ENCODE data around the gene RNF38. TPM values are rescaled to one million over a fixed set of nuclear protein-coding genes. Genes with fewer than 3 reads are reported as not detected.

Gene RNF38
- total RNA-seq, 1 experiment from 2014 or later, result 18.1 TPM

DNA sequence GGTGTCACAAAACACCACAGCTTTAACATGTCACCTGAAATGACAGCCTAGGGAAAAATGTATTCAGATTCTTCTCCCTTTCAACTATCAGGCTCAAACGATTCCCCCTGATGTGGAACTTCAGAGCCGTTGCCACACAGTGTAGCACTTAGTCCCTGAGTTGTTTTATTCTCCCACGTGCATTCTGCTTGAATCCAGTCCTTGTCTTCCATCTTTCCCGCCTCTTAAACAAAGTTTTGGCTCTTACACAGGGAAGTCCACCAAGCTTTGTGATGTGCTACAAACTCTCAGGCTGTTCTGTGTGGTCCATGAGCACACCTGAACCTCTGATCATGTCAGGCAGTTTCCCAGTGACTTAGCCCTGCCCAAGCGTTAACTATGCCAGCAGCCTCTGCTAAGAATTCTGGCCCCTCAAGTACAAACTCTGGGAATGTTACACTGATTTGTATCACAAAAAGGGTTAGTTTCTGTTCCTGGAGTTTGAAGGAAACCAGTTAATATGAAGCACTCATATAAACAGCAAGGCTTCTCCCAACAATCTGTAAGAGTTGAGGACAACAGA lies 45.8 kb upstream of the RNF38 start:
- Histone ChIP-seq H3K9me3 (ENCODE audit: control insufficient read depth in 1 of 2, insufficient read depth in 1 of 2, low read depth in 1 of 2, low read length in 2 of 2) (no peaks in the 10 kb centered on the region), H3K4me3 (replicated peaks in 1 of 2; ENCODE audit: low read depth in 1 of 2, low read length in 2 of 2) (no peak overlapping the region), H4K20me1 (ENCODE audit: insufficient read depth) (no peaks in the 10 kb centered on the region; the same call in 1 of the 2 replicates), H3K79me2 (ENCODE audit: insufficient read depth, low read length) (peaks cover 4% of the 10 kb centered on the region; the same call in 1 of the 2 replicates), H3K4me2 (ENCODE audit: low read length) (no peak overlapping the region), H3K27me3 (ENCODE audit: insufficient read depth, low read length) (no peaks in the 10 kb centered on the region), H3K27ac (ENCODE audit: low read depth, low read length) (no peak overlapping the region), H2AFZ (ENCODE audit: low read depth, low read length, poor library complexity, severe bottlenecking) (no peak overlapping the region), H3K4me1 (ENCODE audit: control insufficient read depth in 1 of 2, insufficient read depth in 2 of 2, low read length in 2 of 2) (no peaks in the 10 kb centered on the region), H3K36me3 (ENCODE audit: control insufficient read depth in 1 of 2, insufficient read depth in 2 of 2, low read length in 2 of 2) (no peaks in the 10 kb centered on the region), H3K9ac (ENCODE audit: low read length) (no peak overlapping the region), H3K9me2 (ENCODE audit: insufficient read depth) (no peaks in the 10 kb centered on the region)
- DNase-seq (ENCODE audit: low read depth, low spot score), result no peak
- intact Hi-C loops (cut with micrococcal nuclease), result no loop called here
- no peak for TF ChIP-seq POLR2A (IDR thresholded peaks at IDR 0.05; ENCODE audit: borderline replicate concordance, extremely low read depth, insufficient read depth, insufficient read length)
- TF ChIP-seq EZH2phosphoT487 (IDR thresholded peaks at IDR 0.05; ENCODE audit: borderline replicate concordance), result no peak
- TF ChIP-seq, protein P1, sequence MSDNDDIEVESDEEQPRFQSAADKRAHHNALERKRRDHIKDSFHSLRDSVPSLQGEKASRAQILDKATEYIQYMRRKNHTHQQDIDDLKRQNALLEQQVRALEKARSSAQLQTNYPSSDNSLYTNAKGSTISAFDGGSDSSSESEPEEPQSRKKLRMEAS (IDR thresholded peaks at IDR 0.05), result no peak
- no peak for TF ChIP-seq FOSL1 (IDR thresholded peaks at IDR 0.05; ENCODE audit: low read depth)
- no peak for TF ChIP-seq ZFX (IDR thresholded peaks at IDR 0.05)
- no peak for TF ChIP-seq SIN3A (IDR thresholded peaks at IDR 0.05; ENCODE audit: low read depth)
- TF ChIP-seq SRF (IDR thresholded peaks at IDR 0.05; ENCODE audit: low read depth), result no peak
- TF ChIP-seq JUND (IDR thresholded peaks at IDR 0.05), result no peak
- no peak for TF ChIP-seq ZNF274 (IDR thresholded peaks at IDR 0.05; ENCODE audit: low read depth, low read length)
- TF ChIP-seq EGR1 (IDR thresholded peaks at IDR 0.05; ENCODE audit: low read depth), result no peak
- TF ChIP-seq, protein P2, sequence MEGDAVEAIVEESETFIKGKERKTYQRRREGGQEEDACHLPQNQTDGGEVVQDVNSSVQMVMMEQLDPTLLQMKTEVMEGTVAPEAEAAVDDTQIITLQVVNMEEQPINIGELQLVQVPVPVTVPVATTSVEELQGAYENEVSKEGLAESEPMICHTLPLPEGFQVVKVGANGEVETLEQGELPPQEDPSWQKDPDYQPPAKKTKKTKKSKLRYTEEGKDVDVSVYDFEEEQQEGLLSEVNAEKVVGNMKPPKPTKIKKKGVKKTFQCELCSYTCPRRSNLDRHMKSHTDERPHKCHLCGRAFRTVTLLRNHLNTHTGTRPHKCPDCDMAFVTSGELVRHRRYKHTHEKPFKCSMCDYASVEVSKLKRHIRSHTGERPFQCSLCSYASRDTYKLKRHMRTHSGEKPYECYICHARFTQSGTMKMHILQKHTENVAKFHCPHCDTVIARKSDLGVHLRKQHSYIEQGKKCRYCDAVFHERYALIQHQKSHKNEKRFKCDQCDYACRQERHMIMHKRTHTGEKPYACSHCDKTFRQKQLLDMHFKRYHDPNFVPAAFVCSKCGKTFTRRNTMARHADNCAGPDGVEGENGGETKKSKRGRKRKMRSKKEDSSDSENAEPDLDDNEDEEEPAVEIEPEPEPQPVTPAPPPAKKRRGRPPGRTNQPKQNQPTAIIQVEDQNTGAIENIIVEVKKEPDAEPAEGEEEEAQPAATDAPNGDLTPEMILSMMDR (IDR thresholded peaks at IDR 0.05 in 2 of 3, conservative IDR thresholded peaks at IDR 0.05 in 1 of 3; ENCODE audit: borderline replicate concordance in 1 of 3, insufficient read depth in 1 of 3, low read depth in 2 of 3, low read length in 2 of 3), result no peak
- no peak for TF ChIP-seq YY1 (IDR thresholded peaks at IDR 0.05; ENCODE audit: extremely low read depth, insufficient replicate concordance, low read depth, low read length)
- TF ChIP-seq, protein P3, sequence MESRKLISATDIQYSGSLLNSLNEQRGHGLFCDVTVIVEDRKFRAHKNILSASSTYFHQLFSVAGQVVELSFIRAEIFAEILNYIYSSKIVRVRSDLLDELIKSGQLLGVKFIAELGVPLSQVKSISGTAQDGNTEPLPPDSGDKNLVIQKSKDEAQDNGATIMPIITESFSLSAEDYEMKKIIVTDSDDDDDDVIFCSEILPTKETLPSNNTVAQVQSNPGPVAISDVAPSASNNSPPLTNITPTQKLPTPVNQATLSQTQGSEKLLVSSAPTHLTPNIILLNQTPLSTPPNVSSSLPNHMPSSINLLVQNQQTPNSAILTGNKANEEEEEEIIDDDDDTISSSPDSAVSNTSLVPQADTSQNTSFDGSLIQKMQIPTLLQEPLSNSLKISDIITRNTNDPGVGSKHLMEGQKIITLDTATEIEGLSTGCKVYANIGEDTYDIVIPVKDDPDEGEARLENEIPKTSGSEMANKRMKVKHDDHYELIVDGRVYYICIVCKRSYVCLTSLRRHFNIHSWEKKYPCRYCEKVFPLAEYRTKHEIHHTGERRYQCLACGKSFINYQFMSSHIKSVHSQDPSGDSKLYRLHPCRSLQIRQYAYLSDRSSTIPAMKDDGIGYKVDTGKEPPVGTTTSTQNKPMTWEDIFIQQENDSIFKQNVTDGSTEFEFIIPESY (IDR thresholded peaks at IDR 0.05; ENCODE audit: extremely low read depth, insufficient replicate concordance, low read length), result no peak
- no peak for TF ChIP-seq POLR2AphosphoS5 (IDR thresholded peaks at IDR 0.05; ENCODE audit: low read depth, low read length)
- BruUV-seq (replicated peaks), result no TSS peak
- ChIA-PET RAD21 (ENCODE audit: low non-redundant PET in 1 of 2, low total read pairs in 2 of 2, uncharacterized antibody in 2 of 2, unreplicated experiment in 2 of 2) (no interaction called here), POLR2A (no interaction called here), CTCF (interaction anchor here (3.0 kb wide), 1 partner anchor 39 kb away, joined by 9 read pairs; no protein-coding TSS in a partner anchor)
- no peak for ATAC-seq
